HG03045 (cell line): ENCODE data around the gene ACAA1.
"Not testable (repeated sequence)": the region's sequence is repeated elsewhere in the genome, so short reads cannot be mapped to it uniquely, and the experiment has no call there.

Source experiments
- ATAC-seq: cut with Tn5 transposase; IDR thresholded peaks from one replicate; pipeline ENCODE4 v1.9.1; 2021; ENCODE audit warnings: mild to moderate bottlenecking, moderate library complexity; ENCODE audit not compliant: unreplicated experiment

The ACAA1 gene, protein sequence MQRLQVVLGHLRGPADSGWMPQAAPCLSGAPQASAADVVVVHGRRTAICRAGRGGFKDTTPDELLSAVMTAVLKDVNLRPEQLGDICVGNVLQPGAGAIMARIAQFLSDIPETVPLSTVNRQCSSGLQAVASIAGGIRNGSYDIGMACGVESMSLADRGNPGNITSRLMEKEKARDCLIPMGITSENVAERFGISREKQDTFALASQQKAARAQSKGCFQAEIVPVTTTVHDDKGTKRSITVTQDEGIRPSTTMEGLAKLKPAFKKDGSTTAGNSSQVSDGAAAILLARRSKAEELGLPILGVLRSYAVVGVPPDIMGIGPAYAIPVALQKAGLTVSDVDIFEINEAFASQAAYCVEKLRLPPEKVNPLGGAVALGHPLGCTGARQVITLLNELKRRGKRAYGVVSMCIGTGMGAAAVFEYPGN

GRCh38 chr3:38136777-38137614, at the start of gene ACAA1:
Gene ACAA1, minus strand, starts transcription at chr3:38137127. Its CDS starts 92 bp downstream, at chr3:38137035.
- ATAC-seq: peak; percentile 90

- ATAC-seq: no peak
These were observed 40.3 kb upstream of the ACAA1 start for GRCh38 chr3:38177181-38177580.

DNA sequence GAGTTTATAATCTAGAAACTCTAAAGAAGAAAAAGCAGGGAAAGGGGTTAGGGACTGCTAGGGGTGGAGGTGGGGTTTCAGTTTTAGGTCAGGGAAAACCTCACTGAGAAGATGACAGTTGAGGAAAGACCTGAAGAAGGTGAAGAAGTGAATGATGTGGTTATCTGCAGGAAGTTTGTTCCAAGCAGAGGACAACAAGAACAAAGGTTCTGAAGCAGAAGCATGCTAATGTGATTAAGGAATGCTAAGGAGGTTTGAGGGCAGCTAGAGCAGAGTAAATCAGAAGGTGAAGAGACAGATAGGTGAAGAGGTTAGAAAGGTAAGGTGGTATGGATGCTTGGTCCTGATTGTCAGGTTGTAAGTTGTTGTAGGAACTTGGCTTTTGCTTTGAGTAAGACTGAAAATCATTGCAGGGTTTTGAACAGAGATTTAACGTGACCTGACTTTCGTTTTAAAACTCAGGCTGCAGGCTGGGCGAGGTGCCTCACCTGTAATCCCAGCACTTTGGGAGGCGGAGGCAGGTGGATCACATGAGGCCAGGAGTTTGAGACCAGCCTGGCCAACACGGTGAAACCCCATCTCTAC, 37.0 kb upstream of the ACAA1 start:
- no peak for ATAC-seq

- no peak for ATAC-seq
These were observed 34.7 kb upstream of the ACAA1 start for GRCh38 chr3:38171622-38172021.

DNA sequence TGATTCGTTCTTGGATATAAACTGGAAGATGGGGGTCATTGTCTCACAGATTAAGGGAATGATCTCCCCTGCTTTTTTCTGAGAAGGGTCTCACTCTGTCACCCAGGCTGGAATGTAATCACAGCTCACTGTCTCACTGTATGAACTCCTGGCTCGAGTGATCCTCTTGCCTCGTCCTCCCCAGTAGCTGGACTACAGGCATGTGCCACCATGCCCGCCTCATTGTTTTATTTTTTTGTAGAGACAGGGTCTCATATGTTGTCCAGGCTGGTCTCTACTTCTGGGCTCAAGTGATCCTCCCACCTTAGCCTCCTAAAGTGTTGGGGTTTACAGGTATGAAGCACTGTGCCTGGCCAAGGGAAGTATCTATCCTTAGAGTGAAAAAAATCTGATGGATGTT, 33.8 kb upstream of the ACAA1 start:
- ATAC-seq: no peak

- no peak for ATAC-seq
These were observed 32.0 kb upstream of the ACAA1 start for GRCh38 chr3:38169027-38169317.

GRCh38 chr3:38168151-38169026, 31.5 kb upstream of the ACAA1 start:
- ATAC-seq: no peak

DNA sequence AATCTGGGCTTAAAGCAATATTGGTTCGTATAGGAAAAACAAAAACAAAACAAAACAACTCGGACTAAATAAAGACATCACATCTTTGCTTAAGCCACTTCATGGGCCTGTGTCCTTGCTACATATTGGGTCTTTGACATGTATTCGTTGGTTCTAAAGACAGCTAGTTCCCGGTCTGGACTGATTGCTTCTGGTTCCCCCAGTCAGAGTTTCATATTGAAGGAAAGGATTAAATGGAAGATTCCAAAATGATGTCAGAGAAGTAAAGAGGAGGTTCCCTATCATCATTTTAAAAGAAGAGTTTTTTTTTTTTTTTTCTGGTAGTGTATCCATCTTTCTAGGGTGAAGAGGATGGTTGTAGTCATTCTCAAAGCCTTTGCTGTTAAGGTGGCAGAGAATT, 30.7 kb upstream of the ACAA1 start:
- no peak for ATAC-seq

- no peak for ATAC-seq
These were observed 28.9 kb upstream of the ACAA1 start for GRCh38 chr3:38165722-38166387.

GRCh38 chr3:38164952-38165721, 28.2 kb upstream of the ACAA1 start, which contains the start of gene OXSR1:
Gene OXSR1, plus strand, starts transcription at chr3:38165537. Its CDS starts 340 bp downstream, at chr3:38165877.
- peak; percentile 94 for ATAC-seq

- ATAC-seq: no peak
These were observed 27.7 kb upstream of the ACAA1 start for GRCh38 chr3:38164643-38164951.

DNA sequence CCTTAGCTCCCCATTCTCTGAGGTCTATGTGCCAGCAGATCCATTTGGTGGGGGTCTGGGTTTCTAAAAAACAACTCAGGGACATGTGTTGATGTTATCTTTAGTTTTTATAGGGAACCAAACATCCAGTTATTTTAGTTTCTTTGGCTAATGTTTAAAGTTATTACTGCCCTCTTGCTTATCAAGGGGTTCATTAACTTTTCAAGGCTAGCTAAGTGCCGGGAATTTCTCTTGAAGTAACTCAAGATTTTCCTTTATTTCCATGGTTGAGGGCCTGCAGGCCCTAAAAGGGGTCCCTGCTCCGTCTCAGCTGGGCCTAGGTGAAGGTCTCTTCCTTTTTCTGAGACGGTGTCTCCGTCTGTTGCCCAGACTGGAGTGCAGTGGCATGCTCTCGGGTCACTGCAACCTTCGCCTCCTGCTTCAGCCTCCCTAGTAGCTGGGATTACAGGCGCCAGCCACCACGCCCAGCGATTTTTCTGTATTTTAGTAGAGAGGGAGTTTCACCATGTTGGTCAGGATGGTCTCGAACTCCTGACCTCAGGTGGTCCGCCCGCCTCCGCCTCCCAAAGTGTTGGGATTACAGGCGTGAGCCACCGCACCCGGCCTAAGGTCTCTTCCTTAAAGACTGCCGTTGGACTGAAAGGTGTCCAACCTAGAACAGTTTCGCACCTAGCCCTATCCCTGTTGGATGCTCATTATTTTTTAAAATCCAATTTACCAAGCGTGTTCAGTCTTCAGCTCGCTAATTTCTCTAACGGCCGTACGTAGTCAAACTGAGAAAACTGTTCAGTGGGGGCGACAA, 27.1 kb upstream of the ACAA1 start:
- no peak for ATAC-seq

- ATAC-seq: no peak
These were observed 26.4 kb upstream of the ACAA1 start for GRCh38 chr3:38163117-38163840.

- not testable (repeated sequence) for ATAC-seq
These were observed 23.8 kb upstream of the ACAA1 start for GRCh38 chr3:38160704-38161103.

DNA sequence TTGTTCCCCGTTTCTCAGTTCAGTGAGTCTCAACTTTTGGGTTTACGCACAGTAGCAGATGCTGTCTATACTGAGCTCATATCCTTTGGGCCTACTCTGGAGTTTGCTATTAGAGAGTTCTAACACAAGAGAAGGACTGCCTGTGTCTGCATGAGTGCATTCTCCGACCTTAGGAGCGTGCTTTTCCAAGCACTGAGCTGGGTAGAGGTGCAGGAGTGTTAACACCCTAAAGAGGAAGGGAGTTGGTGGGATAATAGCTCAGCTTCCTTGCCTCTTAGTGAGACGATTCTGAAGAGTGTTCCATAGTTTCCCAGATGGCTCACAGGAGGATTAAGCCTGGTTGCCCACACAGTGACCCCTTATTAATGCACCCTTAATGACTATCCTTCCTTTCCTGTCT, 21.5 kb upstream of the ACAA1 start:
- no peak for ATAC-seq

- ATAC-seq: no peak
These were observed 20.7 kb upstream of the ACAA1 start for GRCh38 chr3:38157595-38157994.

DNA sequence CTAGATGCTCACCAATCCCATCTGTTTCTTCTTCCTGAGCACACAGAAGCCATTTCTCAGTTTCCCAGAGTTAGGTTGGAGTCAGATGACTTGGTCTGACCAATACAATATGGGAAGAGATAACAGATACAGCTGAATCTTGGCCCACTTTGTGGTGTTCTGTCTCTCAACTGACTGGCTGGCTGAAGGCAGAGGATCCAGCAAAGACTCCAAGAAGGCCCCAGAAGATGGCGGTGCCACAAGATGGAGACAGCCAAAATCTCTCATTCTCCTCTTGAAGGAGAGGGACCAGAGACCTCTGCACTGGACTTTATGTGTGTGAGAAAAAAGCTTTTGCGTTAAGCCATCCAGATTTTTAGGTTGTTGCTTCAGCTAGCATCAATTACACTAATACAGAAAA, 20.2 kb upstream of the ACAA1 start:
- no peak for ATAC-seq

GRCh38 chr3:38155825-38156224, 18.9 kb upstream of the ACAA1 start:
- ATAC-seq: no peak
